Measurements from ENCODE around the gene LDLRAD4.

- TF ChIP-seq, protein P1, sequence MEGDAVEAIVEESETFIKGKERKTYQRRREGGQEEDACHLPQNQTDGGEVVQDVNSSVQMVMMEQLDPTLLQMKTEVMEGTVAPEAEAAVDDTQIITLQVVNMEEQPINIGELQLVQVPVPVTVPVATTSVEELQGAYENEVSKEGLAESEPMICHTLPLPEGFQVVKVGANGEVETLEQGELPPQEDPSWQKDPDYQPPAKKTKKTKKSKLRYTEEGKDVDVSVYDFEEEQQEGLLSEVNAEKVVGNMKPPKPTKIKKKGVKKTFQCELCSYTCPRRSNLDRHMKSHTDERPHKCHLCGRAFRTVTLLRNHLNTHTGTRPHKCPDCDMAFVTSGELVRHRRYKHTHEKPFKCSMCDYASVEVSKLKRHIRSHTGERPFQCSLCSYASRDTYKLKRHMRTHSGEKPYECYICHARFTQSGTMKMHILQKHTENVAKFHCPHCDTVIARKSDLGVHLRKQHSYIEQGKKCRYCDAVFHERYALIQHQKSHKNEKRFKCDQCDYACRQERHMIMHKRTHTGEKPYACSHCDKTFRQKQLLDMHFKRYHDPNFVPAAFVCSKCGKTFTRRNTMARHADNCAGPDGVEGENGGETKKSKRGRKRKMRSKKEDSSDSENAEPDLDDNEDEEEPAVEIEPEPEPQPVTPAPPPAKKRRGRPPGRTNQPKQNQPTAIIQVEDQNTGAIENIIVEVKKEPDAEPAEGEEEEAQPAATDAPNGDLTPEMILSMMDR (IDR thresholded peaks at IDR 0.05), result no peak
- TF ChIP-seq POLR2A (IDR thresholded peaks at IDR 0.05), result no peak
These were observed 252.8 kb downstream of the LDLRAD4 start for GRCh38 chr18:13471198-13471845.
